K562 (cell line): Measurements from ENCODE around the gene LRRC74B. TPM values are rescaled to one million over a fixed set of nuclear protein-coding genes. Genes with fewer than 3 reads are reported as not detected.

Experiments
- CCAR2 ChIP-seq: fragments of 200-400 bp; formaldehyde crosslinking; IDR thresholded peaks from 2 replicates; pipeline ENCODE4 v1.6.1; 2017; ENCODE audit warnings: mild to moderate bottlenecking, low read depth, low read length
- CXXC5 ChIP-seq: fragments of 250-450 bp; sonication (Bioruptor Pico); IDR thresholded peaks from 2 replicates; pipeline ENCODE4 v1.8.0; 2022; ENCODE audit warnings: inconsistent platforms, mild to moderate bottlenecking, moderate library complexity
- E2F3 ChIP-seq: fragments of 250-450 bp; sonication (Bioruptor Pico); IDR thresholded peaks from 2 replicates; pipeline ENCODE4 v1.4.0; 2020; ENCODE audit warnings: mild to moderate bottlenecking
- ETV5 ChIP-seq: sonication (generic); formaldehyde crosslinking; IDR thresholded peaks from 2 replicates; pipeline ENCODE4 v1.4.0; 2020; ENCODE audit warnings: low read depth, mild to moderate bottlenecking, missing genetic modification reagents
- FIP1L1 ChIP-seq: fragments of 200-400 bp; formaldehyde crosslinking; IDR thresholded peaks from 2 replicates; pipeline ENCODE4 v1.6.1; 2018; ENCODE audit warnings: mild to moderate bottlenecking, low read depth, low read length; ENCODE audit not compliant: poor library complexity, severe bottlenecking
- HMG20B ChIP-seq: fragments of 250-450 bp; sonication (Bioruptor Pico); IDR thresholded peaks from 2 replicates; pipeline ENCODE4 v1.5.0; 2021; ENCODE audit warnings: mild to moderate bottlenecking
- KDM1A ChIP-seq, 2 experiments: fragments of 450-650 bp; IDR thresholded peaks; 2 replicates each; pipeline ENCODE4 v1.6.1; 2016; ENCODE audit warnings: mild to moderate bottlenecking in 2 of 2
- NFXL1 ChIP-seq: fragments of 450-650 bp; formaldehyde crosslinking; IDR thresholded peaks from 2 replicates; pipeline ENCODE4 v1.4.0; 2021; ENCODE audit warnings: mild to moderate bottlenecking
- OTX1 ChIP-seq: fragments of 450-650 bp; formaldehyde crosslinking; IDR thresholded peaks from 2 replicates; pipeline ENCODE4 v1.4.0; 2022; ENCODE audit warnings: mild to moderate bottlenecking
- PPARD ChIP-seq: fragments of 250-450 bp; sonication (Bioruptor Pico); IDR thresholded peaks from 2 replicates; pipeline ENCODE4 v1.8.0; 2022; ENCODE audit warnings: inconsistent platforms, mild to moderate bottlenecking, moderate library complexity
- SREBF1 ChIP-seq: fragments of 150-350 bp; IDR thresholded peaks from 2 replicates; pipeline ENCODE4 v1.6.1; 2014; ENCODE audit warnings: antibody characterized with exemption, low read depth, low read length, borderline replicate concordance
- SRF ChIP-seq, 2 experiments: fragments of 250-450, 450-650 bp in 1 of 2; sonication (Bioruptor Pico) in 1 of 2; sonication (generic) in 1 of 2; formaldehyde crosslinking; IDR thresholded peaks; 2 replicates each; pipeline versions ENCODE4 v1.5.0 to v1.5.1; 2020 to 2022; ENCODE audit warnings: mild to moderate bottlenecking in 1 of 2, missing genetic modification reagents in 1 of 2
- TCFL5 ChIP-seq: fragments of 250-450 bp; sonication (Bioruptor Pico); conservative IDR thresholded peaks from 2 replicates; pipeline ENCODE4 v1.6.1; 2021; ENCODE audit warnings: mild to moderate bottlenecking, moderate library complexity, matching md5 sums
- TOE1 ChIP-seq, 2 experiments: fragments of 450-650 bp in 1 of 2; sonication (generic) in 1 of 2; formaldehyde crosslinking in 1 of 2; IDR thresholded peaks; 2 replicates each; pipeline versions ENCODE4 v1.7.1 to v1.8.0; 2016 to 2022; ENCODE audit warnings: borderline replicate concordance in 2 of 2, mild to moderate bottlenecking in 2 of 2, antibody characterized with exemption in 1 of 2, inconsistent platforms in 1 of 2, low read depth in 1 of 2, missing genetic modification reagents in 1 of 2, moderate library complexity in 1 of 2
- ZFP1 ChIP-seq: fragments of 450-650 bp; formaldehyde crosslinking; IDR thresholded peaks from 2 replicates; pipeline ENCODE4 v1.4.0; 2020; ENCODE audit warnings: mild to moderate bottlenecking, mixed read lengths
- ZFP30 ChIP-seq: fragments of 250-450 bp; sonication (Bioruptor Pico); IDR thresholded peaks from 2 replicates; pipeline ENCODE4 v1.8.0; 2022; ENCODE audit warnings: moderate library complexity, mild to moderate bottlenecking, inconsistent platforms, borderline replicate concordance
- ZNF324 ChIP-seq: fragments of 250-450 bp; sonication (Bioruptor Pico); IDR thresholded peaks from 2 replicates; pipeline ENCODE4 v1.4.0; 2020; ENCODE audit warnings: mild to moderate bottlenecking
- ZNF384 ChIP-seq: IDR thresholded peaks from 2 replicates; pipeline ENCODE4 v1.6.1; 2012; ENCODE audit warnings: low read depth, low read length, improper control_type of control experiment
- ZNF41 ChIP-seq: fragments of 250-450 bp; sonication (Bioruptor Pico); conservative IDR thresholded peaks from 2 replicates; pipeline ENCODE4 v1.4.0; 2020; ENCODE audit warnings: mild to moderate bottlenecking
- ZNF583 ChIP-seq: fragments of 250-450 bp; sonication (Bioruptor Pico); IDR thresholded peaks from 2 replicates; pipeline ENCODE4 v1.4.0; 2020
- ZNF766 ChIP-seq: fragments of 200-800 bp; sonication (Bioruptor generic); conservative IDR thresholded peaks from 2 replicates; pipeline ENCODE4 v1.6.1; 2016; ENCODE audit warnings: missing genetic modification characterization, missing compliant biosample characterization
- ZNF79 ChIP-seq: fragments of 250-450 bp; sonication (Bioruptor Pico); IDR thresholded peaks from 2 replicates; pipeline ENCODE4 v1.4.0; 2020; ENCODE audit warnings: low read depth, mild to moderate bottlenecking, moderate library complexity
- polyA plus RNA-seq, 8 experiments: library from polyadenylated mRNA; depleted of rRNA in 4 of 8; stranded (reverse) in 5 of 8; unstranded in 3 of 8; fragments of >200 nt; fragmentation: Nextera tagmentation in 2 of 8; fragmentation: Illumina TruSeq in 1 of 8; extraction: Ambion mirVana in 2 of 8; extraction: Trizol in 1 of 8; gene quantifications; 2 replicates each; pipeline versions ENCODE4 v1.2.1 to v1.2.3, GENCODE V29; 2011 to 2014; ENCODE audit warnings: inconsistent platforms in 1 of 8, missing spikeins in 1 of 8
- total RNA-seq, 7 experiments: library from RNA; depleted of rRNA in 6 of 7; stranded (reverse); fragments of >200 nt in 6 of 7; fragmentation: Illumina TruSeq in 2 of 7; extraction: Trizol in 2 of 7; gene quantifications; 2 replicates each; pipeline versions ENCODE4 v1.2.1 to v1.2.3, GENCODE V29; 2011 to 2021; ENCODE audit warnings: low replicate concordance in 1 of 7
- TF ChIP-seq, protein P1 (sequence below): fragments of 250-450 bp; sonication (Bioruptor Pico); IDR thresholded peaks from 2 replicates; pipeline ENCODE4 v1.4.0; 2020; ENCODE audit warnings: mild to moderate bottlenecking, moderate library complexity, borderline replicate concordance
- TF ChIP-seq, protein P2 (sequence below): fragments of 450-650 bp; IDR thresholded peaks from 2 replicates; pipeline ENCODE4 v1.6.1; 2017; ENCODE audit warnings: antibody characterized with exemption

Gene LRRC74B
- total and polyA plus RNA-seq, 9 of the 15 experiments (the other 6 are each of a cell fraction or from before 2014, with no cell fraction given) = not detected

- TF ChIP-seq, protein P1, sequence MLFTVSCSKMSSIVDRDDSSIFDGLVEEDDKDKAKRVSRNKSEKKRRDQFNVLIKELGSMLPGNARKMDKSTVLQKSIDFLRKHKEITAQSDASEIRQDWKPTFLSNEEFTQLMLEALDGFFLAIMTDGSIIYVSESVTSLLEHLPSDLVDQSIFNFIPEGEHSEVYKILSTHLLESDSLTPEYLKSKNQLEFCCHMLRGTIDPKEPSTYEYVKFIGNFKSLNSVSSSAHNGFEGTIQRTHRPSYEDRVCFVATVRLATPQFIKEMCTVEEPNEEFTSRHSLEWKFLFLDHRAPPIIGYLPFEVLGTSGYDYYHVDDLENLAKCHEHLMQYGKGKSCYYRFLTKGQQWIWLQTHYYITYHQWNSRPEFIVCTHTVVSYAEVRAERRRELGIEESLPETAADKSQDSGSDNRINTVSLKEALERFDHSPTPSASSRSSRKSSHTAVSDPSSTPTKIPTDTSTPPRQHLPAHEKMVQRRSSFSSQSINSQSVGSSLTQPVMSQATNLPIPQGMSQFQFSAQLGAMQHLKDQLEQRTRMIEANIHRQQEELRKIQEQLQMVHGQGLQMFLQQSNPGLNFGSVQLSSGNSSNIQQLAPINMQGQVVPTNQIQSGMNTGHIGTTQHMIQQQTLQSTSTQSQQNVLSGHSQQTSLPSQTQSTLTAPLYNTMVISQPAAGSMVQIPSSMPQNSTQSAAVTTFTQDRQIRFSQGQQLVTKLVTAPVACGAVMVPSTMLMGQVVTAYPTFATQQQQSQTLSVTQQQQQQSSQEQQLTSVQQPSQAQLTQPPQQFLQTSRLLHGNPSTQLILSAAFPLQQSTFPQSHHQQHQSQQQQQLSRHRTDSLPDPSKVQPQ (CRISPR knock-in tag) = 0 out of 2 replicates have a peak, but pooled peaks have one; percentile 58
- TF ChIP-seq FIP1L1 (no peak), E2F3 (CRISPR knock-in tag) (0 out of 2 replicates have a peak, but pooled peaks have one; percentile 46), ZFP30 (peak; percentile 33; the same call in 1 of the 2 replicates), ETV5 (CRISPR knock-in tag) (no peak), SRF (CRISPR knock-in tag; IDR thresholded peaks at IDR 0.05) (no peak), ZNF384 (no peak), CXXC5 (CRISPR knock-in tag) (no peak), ZNF766 (CRISPR knock-in tag) (no peak), ZNF583 (CRISPR knock-in tag) (0 out of 2 replicates have a peak, but pooled peaks have one; percentile 10), CCAR2 (no peak), HMG20B (CRISPR knock-in tag) (no peak), ZNF324 (CRISPR knock-in tag) (no peak), NFXL1 (no peak), ZNF41 (CRISPR knock-in tag) (peak; percentile 49; the same call in 1 of the 2 replicates), KDM1A (IDR thresholded peaks at IDR 0.05) (no peak), SREBF1 (0 out of 2 replicates have a peak, but pooled peaks have one; percentile 11), ZNF79 (CRISPR knock-in tag) (no peak), TCFL5 (CRISPR knock-in tag) (no peak), OTX1 (0 out of 2 replicates have a peak, but pooled peaks have one; percentile 7), PPARD (CRISPR knock-in tag) (0 out of 2 replicates have a peak, but pooled peaks have one; percentile 41), ZFP1 (CRISPR knock-in tag) (peak; percentile 53), TOE1 (IDR thresholded peaks at IDR 0.05; ENCODE audit: borderline replicate concordance) (no peak), TOE1 (CRISPR knock-in tag; IDR thresholded peaks at IDR 0.05; ENCODE audit: borderline replicate concordance, low read depth) (no peak)
- TF ChIP-seq, protein P2, sequence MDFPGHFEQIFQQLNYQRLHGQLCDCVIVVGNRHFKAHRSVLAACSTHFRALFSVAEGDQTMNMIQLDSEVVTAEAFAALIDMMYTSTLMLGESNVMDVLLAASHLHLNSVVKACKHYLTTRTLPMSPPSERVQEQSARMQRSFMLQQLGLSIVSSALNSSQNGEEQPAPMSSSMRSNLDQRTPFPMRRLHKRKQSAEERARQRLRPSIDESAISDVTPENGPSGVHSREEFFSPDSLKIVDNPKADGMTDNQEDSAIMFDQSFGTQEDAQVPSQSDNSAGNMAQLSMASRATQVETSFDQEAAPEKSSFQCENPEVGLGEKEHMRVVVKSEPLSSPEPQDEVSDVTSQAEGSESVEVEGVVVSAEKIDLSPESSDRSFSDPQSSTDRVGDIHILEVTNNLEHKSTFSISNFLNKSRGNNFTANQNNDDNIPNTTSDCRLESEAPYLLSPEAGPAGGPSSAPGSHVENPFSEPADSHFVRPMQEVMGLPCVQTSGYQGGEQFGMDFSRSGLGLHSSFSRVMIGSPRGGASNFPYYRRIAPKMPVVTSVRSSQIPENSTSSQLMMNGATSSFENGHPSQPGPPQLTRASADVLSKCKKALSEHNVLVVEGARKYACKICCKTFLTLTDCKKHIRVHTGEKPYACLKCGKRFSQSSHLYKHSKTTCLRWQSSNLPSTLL = no peak
Measured at GRCh38 chr22:20996598-20997535, 48.9 kb upstream of the LRRC74B start (continued).
